WI38 (cell line): ENCODE results near the gene GABARAPL1.
A peak's percentile ranks its signal among the peaks of the same experiment; 100 is the strongest.

Experiments used
- H3K4me3 ChIP-seq: 2 replicates; pipeline ENCODE4 v1.5.1; 2011; ENCODE audit warnings: low read depth, mild to moderate bottlenecking, control low read depth, low read length
- TF ChIP-seq, protein P1 (sequence below): IDR thresholded peaks from 2 replicates; pipeline ENCODE4 v1.5.1; 2012; ENCODE audit warnings: low read depth, mild to moderate bottlenecking, control low read depth, low read length

GABARAPL1 gene

DNA sequence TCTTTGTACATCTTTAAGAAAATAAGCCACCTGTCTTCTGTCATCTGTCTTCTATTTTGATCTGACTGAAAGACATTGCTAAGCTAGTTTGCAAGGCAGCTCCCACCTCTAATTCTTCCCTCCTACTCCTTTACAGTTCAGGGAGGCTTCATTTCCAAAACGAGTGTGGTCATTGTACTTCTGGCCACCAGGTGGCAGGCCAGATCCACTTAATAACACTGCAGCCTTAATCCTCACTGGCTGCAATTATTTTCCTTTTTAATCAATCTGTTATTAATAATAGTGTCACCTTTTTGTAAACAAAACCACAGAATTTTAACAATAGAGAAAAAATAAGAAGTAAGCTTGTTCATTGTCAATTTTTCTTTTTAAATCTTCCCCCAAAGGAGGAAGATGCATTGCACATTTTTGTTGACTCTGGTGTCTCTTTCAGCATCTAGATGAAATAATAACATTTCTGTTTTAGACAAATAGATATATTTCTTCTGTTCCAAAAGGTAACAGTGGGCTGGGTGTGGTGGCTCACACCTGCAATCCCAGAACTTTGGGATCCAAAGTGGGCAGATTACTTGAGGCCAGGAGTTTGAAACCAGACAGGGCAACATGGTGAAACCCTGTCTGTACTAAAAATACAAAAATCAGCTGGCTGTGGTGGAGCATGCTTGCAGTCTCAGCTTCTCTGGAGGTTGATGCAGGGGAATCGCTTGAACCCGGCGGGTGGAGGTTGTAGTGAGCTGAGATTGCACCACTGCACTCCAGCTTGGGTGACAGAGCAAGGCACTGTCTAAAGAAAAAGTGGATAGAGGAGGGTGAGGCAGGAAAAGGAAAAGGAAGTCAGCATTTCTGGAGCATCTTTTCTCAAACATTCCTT, 23.3 kb downstream of the GABARAPL1 start:
- H3K4me3 ChIP-seq, result no peak overlapping the region
- TF ChIP-seq, protein P1, sequence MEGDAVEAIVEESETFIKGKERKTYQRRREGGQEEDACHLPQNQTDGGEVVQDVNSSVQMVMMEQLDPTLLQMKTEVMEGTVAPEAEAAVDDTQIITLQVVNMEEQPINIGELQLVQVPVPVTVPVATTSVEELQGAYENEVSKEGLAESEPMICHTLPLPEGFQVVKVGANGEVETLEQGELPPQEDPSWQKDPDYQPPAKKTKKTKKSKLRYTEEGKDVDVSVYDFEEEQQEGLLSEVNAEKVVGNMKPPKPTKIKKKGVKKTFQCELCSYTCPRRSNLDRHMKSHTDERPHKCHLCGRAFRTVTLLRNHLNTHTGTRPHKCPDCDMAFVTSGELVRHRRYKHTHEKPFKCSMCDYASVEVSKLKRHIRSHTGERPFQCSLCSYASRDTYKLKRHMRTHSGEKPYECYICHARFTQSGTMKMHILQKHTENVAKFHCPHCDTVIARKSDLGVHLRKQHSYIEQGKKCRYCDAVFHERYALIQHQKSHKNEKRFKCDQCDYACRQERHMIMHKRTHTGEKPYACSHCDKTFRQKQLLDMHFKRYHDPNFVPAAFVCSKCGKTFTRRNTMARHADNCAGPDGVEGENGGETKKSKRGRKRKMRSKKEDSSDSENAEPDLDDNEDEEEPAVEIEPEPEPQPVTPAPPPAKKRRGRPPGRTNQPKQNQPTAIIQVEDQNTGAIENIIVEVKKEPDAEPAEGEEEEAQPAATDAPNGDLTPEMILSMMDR, result peak; percentile 59

DNA sequence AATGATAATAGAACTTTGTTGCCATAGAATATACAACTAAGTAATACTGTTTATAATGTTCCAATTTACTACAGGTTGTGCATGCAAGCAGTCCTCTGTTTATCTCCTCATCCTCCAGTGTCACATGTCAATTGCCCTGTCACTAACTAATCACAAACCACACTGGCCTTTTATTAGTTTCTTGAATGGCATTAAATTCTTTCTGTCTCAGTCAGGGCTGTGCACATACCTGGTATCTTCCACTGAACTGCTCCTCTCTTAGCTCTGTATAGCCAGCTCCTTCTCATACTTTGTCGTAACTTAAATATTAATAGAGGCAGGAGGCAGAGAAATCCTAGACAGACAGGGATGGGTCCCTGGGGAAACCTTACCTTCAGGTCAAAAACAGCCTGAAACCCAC, 24.0 kb downstream of the GABARAPL1 start:
- no peak overlapping the region for H3K4me3 ChIP-seq
- TF ChIP-seq, protein P1, result no peak

DNA sequence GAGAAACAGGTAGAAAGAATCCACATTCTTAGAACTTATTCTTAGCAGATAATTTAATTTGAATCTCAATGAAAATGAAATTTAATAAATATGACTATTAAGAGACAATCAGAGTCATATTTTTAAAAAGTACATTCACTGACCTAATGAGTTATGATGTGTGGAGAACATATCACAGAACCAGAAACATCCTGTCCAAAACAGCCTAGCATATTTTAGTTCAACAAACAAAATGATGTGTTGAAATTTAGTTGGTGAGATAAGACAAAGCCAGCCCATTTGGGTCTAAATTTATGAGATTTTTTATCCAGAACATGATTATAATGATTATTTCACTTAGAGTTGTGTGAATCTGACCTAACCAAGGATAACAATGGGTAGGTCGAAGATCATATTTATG, 25.8 kb downstream of the GABARAPL1 start:
- TF ChIP-seq, protein P1, result no peak
- H3K4me3 ChIP-seq, result no peak overlapping the region

DNA sequence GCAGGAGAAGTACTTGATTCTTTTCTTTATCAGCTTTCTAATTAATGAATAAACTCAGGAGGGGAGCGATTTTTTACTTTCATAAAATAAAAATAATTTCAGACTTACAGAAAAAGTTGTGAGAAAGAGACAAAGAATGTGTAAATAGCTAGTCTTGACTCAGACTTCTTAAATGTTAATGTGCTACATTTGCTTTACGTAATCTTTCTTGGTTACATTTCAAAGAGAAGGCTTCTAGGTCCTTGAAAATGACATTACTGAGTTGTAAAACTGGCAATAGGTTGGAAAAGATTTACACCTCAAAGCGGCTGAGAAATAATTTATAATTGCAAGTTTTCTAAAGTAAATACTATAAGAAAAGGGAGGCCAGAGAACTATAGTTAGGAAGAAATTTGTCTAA, 28.6 kb downstream of the GABARAPL1 start:
- TF ChIP-seq, protein P1, result no peak
- H3K4me3 ChIP-seq, result no peak overlapping the region

DNA sequence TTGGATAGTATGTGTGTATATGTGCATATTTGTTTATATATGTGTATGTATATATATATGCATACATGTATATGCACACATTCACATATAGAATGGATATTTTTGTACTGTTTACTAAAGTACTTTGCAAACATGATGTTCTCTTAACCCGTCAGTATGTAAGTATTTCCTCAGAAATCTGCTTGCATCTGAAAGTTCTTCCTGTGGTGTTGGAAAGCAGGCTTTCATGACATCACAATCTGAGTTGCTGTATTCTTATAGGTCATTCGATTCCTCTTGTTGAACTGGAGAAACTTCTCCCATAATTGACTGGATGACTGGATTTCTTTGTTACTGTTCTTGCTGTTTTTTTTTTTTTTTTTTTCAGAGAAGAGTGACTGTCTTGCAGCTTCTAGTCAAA, 29.1 kb downstream of the GABARAPL1 start:
- H3K4me3 ChIP-seq, result no peak overlapping the region
- TF ChIP-seq, protein P1, result no peak

DNA sequence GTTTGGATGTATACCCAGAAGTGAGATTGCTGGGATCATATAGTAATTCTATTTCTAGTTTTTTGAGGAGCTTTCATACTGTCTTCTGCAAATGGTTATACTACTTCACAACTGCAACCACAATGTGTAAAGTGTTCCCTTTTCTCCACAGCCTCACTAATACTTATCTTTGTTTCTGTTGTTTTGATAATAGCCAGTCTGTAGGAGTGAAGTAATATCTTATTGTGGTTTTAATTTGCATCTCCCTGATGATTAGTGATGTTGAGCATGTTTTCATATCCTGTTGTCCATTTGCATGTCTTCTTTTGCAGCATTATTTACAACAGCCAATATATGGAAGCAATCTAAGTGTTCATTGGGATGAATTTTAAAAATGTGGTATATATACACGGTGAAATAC, 29.9 kb downstream of the GABARAPL1 start:
- no peak overlapping the region for H3K4me3 ChIP-seq
- TF ChIP-seq, protein P1, result no peak

DNA sequence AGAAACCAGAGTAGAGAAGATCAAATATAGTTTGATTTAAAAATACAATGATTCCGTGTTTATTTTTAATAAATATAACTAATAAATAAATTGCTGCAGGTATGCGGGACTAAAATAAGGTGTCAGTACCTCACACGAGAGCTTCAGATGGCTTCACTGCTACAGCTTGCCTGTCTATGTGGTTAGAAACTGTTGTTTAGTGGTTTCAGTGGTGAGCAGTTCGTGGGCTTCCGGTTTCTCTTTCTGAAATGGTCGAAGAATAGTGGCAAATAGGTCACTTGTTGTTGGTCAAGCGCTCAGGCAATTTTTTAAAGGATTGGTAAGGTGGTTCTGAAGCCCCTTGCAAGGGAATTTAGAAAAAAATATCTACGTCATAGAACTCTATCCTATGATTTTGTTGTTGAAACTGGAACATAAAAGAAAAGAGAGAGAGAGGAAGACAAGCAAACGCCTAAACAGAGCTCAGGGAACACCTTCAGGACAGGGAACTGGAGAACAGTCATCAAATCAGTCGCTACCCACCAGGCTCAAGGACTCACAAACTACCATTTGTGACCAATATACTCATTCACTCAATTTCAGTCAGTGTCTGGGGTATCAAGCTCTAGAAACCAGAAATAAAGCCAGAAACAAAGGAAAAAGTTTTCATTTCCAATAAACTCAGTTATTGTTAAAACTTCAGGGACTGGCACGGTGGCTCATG, 31.3 kb downstream of the GABARAPL1 start:
- TF ChIP-seq, protein P1, result no peak
- no peak overlapping the region for H3K4me3 ChIP-seq
